ENCODE measurements around the gene RAB4A.

The RAB4A gene

DNA sequence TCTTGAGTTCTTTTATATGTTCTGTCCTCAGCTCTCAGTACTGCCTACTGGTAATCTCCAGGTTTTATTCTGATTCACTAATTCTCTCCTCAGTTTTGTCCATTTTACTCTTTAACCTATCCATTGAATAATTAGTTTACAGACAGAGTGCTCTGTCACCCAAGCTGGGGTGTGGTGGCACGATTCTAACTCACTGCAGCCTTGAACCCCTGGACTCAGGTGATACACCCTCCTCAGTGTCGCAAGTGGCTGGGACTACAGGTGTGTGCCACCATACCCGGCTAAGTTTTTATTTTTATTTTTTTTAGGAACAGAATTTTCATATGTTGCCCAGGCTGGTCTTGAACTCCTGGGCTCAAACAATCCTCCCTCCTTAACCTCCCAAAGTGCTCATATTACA, 14.0 kb downstream of the RAB4A start:
- TF ChIP-seq, protein P1, sequence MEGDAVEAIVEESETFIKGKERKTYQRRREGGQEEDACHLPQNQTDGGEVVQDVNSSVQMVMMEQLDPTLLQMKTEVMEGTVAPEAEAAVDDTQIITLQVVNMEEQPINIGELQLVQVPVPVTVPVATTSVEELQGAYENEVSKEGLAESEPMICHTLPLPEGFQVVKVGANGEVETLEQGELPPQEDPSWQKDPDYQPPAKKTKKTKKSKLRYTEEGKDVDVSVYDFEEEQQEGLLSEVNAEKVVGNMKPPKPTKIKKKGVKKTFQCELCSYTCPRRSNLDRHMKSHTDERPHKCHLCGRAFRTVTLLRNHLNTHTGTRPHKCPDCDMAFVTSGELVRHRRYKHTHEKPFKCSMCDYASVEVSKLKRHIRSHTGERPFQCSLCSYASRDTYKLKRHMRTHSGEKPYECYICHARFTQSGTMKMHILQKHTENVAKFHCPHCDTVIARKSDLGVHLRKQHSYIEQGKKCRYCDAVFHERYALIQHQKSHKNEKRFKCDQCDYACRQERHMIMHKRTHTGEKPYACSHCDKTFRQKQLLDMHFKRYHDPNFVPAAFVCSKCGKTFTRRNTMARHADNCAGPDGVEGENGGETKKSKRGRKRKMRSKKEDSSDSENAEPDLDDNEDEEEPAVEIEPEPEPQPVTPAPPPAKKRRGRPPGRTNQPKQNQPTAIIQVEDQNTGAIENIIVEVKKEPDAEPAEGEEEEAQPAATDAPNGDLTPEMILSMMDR (IDR thresholded peaks at IDR 0.05), result no peak

DNA sequence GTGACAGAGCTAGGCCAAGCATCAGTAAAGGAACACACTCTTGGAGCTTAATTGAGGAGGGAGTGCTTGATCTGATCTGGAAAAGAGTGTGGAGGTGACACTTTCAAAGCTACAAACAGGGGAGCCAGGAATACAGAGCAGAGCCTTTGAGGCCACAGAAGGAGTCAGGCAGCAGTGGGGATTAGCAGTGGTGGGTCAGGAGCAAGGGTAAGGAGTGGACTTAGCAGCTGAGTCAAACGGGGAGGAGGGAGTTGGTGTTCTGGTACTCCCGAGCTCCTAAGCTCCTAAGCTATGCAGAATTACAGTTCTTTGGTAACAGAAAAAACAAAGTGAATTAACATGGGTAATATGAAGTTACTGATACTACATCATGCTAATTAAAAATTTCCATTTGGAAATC, 14.5 kb downstream of the RAB4A start:
- TF ChIP-seq, protein P1 (IDR thresholded peaks at IDR 0.05), result no peak

DNA sequence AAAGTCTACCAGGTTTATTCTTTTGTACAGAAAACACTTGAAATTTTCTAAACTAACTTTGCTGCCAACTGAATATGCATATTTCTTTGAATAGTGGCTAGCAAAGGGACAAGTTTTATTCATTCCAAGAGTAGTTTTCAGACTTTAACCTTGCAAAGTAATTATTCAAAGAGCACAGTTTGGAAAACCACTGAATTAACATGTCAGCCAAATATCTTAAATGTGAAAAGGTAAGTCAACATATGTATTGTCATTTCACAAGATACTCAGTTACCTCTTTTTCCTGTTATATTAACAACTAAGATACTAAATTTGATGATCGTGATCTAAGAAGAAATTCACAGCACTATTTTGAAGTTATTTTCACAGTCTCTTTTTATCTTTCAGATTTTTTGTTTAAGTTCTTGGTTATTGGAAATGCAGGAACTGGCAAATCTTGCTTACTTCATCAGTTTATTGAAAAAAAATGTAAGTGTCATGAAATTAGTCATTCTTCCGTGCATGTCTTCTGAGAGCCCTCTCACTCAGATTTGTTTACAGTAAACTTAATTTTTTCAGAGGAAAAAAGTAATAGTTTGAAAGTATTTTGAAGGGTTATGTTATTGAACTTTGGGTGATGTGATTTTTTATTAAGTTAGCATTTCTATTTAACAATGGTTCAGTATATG, 15.3 kb downstream of the RAB4A start:
- TF ChIP-seq, protein P1 (IDR thresholded peaks at IDR 0.05), result no peak

DNA sequence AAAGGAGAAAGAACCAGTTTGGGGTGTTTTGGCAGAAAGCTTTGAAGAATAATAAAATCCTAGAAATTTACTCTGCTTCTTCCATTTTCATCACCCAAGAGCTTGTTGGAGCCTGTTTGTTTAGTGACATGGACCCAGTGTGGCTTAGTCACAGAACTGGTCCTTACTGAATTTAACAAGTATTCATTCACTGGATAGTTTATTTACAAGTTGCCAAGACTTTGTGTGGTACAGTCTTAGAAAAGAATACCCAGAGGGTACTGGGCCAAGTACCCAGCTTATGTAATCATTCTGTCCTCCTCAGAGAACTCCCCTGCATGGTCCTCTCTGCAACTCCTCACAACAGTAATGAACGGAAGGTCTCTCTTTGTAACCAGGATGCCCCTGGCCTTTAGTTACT, 16.4 kb downstream of the RAB4A start:
- TF ChIP-seq, protein P1 (IDR thresholded peaks at IDR 0.05), result no peak

DNA sequence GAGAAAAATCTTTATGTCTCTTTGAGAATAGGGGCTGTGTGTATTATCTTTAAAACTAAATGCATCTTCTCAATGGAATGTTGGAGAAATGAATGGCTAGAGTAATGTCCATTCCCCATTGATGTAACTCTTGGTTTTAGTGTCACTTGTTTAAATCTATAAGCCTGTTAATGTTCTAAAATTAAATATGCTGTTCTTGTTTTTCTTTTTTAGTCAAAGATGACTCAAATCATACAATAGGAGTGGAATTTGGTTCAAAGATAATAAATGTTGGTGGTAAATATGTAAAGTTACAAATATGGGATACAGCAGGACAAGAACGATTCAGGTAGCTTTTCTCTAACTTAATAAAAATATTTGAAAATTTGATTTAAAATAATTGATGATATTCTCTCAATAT, 17.6 kb downstream of the RAB4A start:
- TF ChIP-seq, protein P1 (IDR thresholded peaks at IDR 0.05), result no peak

DNA sequence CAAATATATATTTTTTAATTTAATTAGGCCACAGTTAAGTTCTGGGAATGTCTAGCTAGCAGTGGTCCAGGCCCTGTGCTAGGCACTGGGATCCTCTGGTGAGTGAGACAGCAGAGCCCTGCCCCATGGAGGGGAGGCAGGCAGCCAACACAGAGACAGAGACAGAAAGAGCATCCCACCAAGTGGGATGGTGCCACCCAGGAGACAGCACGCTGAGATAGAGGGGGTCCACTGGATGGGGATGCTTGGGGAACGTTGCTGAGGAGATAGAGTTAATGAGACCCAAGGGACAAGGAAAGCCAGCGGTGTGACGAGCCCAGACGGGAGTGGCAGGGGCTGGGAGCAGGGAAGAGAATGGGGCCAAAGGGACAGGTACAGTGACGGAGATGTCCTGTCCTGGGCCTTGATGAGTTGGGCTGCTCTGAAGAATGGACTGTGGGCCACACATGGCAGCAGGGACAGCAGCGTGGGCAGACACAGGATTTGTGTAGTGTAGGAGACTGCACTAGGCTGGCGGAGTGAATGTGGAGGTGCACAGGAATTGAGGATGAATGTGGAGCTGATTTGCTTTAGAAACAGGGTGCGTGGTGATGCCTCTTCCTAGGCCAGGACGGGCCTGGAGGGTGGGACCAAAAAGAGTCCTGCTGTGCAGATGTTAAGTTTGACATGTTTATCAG, 22.8 kb downstream of the RAB4A start:
- TF ChIP-seq, protein P1 (IDR thresholded peaks at IDR 0.05), result no peak

DNA sequence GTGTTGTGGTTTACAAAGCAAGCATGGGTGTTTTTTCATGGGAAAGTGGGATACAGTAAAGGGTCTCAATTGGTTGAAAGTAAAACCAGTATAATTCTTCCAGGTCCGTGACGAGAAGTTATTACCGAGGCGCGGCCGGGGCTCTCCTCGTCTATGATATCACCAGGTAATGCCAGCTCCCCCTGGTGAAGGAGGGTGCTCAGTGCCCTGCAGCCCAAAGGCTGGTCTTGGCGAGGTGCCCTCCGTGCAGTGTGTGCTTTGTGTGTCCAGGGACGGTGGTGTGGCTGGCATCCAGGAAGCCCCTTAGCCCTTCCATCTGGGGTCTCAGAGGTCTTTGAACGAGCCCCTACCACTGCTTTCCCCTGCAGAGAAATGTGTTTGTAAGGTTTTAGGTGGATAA, 24.8 kb downstream of the RAB4A start:
- TF ChIP-seq, protein P1 (IDR thresholded peaks at IDR 0.05), result no peak

Measured in LNCAP (cell line).